SK-N-SH (cell line): ENCODE results near the gene PYGB. TPM values are rescaled to one million over a fixed set of nuclear protein-coding genes. Genes with fewer than 3 reads are reported as not detected.

Experiments
- CTCF ChIA-PET: fragments of 300-600, 350-600 bp; formaldehyde crosslinking; extraction: SDS; loops from one replicate; lab custom pipeline; 2021; lab: Yijun Ruan, JAX
- POLR2A ChIA-PET: fragments of 350-600 bp; sonication (Branson Sonifier 250); formaldehyde crosslinking; extraction: SDS; loops from one replicate; lab custom pipeline; 2020; ENCODE audit warnings: antibody characterized with exemption, inconsistent platforms; lab: Yijun Ruan, JAX
- DNase-seq: peaks from one replicate; pipeline ENCODE4 v3.0.0; 2012
- H2AFZ ChIP-seq: fragments of 200-600 bp; sonication (generic); 2 replicates; pipeline ENCODE4 v1.8.1; 2016; ENCODE audit warnings: antibody characterized with exemption, mild to moderate bottlenecking, low read depth
- H3F3A ChIP-seq: fragments of 200-600 bp; sonication (generic); replicated peaks from 2 replicates; pipeline ENCODE3; 2016; ENCODE audit warnings: antibody characterized with exemption, mild to moderate bottlenecking; ENCODE audit not compliant: insufficient read depth
- H3K27ac ChIP-seq, 2 experiments: fragments of 200-500 bp in 1 of 2; fragments of 200-600 bp in 1 of 2; sonication (Bioruptor generic) in 1 of 2; sonication (generic), shearing (Covaris generic) in 1 of 2; 2 replicates each; pipeline versions ENCODE4 v1.5.1 to v1.6.1; 2014 to 2016; ENCODE audit warnings: low read depth in 2 of 2, inconsistent platforms in 1 of 2, low read length in 1 of 2, mild to moderate bottlenecking in 1 of 2, mixed read lengths in 1 of 2
- H3K27me3 ChIP-seq: fragments of 200-600 bp; sonication (generic), shearing (Covaris generic); 2 replicates; pipeline ENCODE4 v1.6.1; 2016; ENCODE audit warnings: mixed run types; ENCODE audit not compliant: insufficient read depth
- H3K36me3 ChIP-seq, 2 experiments: fragments of 200-500 bp in 1 of 2; fragments of 200-600 bp in 1 of 2; sonication (Bioruptor generic) in 1 of 2; sonication (generic) in 1 of 2; replicated peaks in 1 of 2; 2 replicates each; pipeline versions ENCODE3 to v1.5.1; 2014 to 2016; ENCODE audit warnings: low read length in 1 of 2, mild to moderate bottlenecking in 1 of 2; ENCODE audit not compliant: insufficient read depth in 2 of 2, control insufficient read depth in 1 of 2
- H3K4me1 ChIP-seq, 2 experiments: fragments of 200-500 bp in 1 of 2; fragments of 200-600 bp in 1 of 2; sonication (Bioruptor generic) in 1 of 2; sonication (generic), shearing (Covaris generic) in 1 of 2; 2 replicates each; pipeline versions ENCODE4 v1.5.1 to v1.6.1; 2014 to 2016; ENCODE audit warnings: low read depth in 1 of 2, low read length in 1 of 2, mixed run types in 1 of 2; ENCODE audit not compliant: insufficient read depth in 2 of 2, control insufficient read depth in 1 of 2
- H3K4me2 ChIP-seq: fragments of 200-600 bp; sonication (generic), shearing (Covaris generic); 2 replicates; pipeline ENCODE4 v1.6.1; 2017; ENCODE audit warnings: mixed run types
- H3K4me3 ChIP-seq, 2 experiments: fragments of 200-500 bp in 1 of 2; fragments of 200-600 bp in 1 of 2; sonication (Bioruptor generic) in 1 of 2; sonication (generic), shearing (Covaris generic) in 1 of 2; 2 replicates each; pipeline versions ENCODE4 v1.5.1 to v1.8.1; 2014 to 2016; ENCODE audit warnings: low read depth in 2 of 2, inconsistent platforms in 1 of 2, low read length in 1 of 2, mild to moderate bottlenecking in 1 of 2, mixed read lengths in 1 of 2, moderate library complexity in 1 of 2
- H3K79me2 ChIP-seq: fragments of 200-600 bp; sonication (generic); 2 replicates; pipeline ENCODE4 v1.8.1; 2017; ENCODE audit warnings: mild to moderate bottlenecking; ENCODE audit not compliant: insufficient read depth
- H3K9ac ChIP-seq: fragments of 200-600 bp; sonication (generic); 2 replicates; pipeline ENCODE4 v1.6.1; 2017; ENCODE audit warnings: mixed run types
- H3K9me2 ChIP-seq: fragments of 200-600 bp; sonication (generic); 2 replicates; pipeline ENCODE4 v1.6.1; 2017; ENCODE audit warnings: mixed run types
- H3K9me3 ChIP-seq: fragments of 200-600 bp; sonication (generic); 2 replicates; pipeline ENCODE4 v1.6.1; 2017; ENCODE audit warnings: mixed run types, mild to moderate bottlenecking, moderate library complexity
- H4K20me1 ChIP-seq: fragments of 200-600 bp; sonication (generic); 2 replicates; pipeline ENCODE4 v1.6.1; 2017; ENCODE audit warnings: mild to moderate bottlenecking, mixed run types; ENCODE audit not compliant: insufficient read depth
- ELF1 ChIP-seq: IDR thresholded peaks from 2 replicates; pipeline ENCODE4 v1.4.0; 2012
- FOSL2 ChIP-seq: IDR thresholded peaks from 2 replicates; pipeline ENCODE4 v1.4.0; 2012; ENCODE audit warnings: low read depth, mild to moderate bottlenecking, moderate library complexity, borderline replicate concordance
- FOXM1 ChIP-seq: IDR thresholded peaks from 2 replicates; pipeline ENCODE4 v1.4.0; 2012; ENCODE audit warnings: low read depth, mild to moderate bottlenecking
- GABPA ChIP-seq: IDR thresholded peaks from 2 replicates; pipeline ENCODE4 v1.4.0; 2012; ENCODE audit warnings: low read depth, mild to moderate bottlenecking
- JUND ChIP-seq: IDR thresholded peaks from 2 replicates; pipeline ENCODE4 v1.4.0; 2012
- MXI1 ChIP-seq: IDR thresholded peaks from 2 replicates; pipeline ENCODE4 v1.6.1; 2012; ENCODE audit warnings: mild to moderate bottlenecking, low read depth, low read length, improper control_type of control experiment
- RCOR1 ChIP-seq: fragments of 150-350 bp; IDR thresholded peaks from 2 replicates; pipeline ENCODE4 v1.6.1; 2017; ENCODE audit warnings: antibody characterized with exemption, low read length
- TCF12 ChIP-seq: IDR thresholded peaks from 2 replicates; pipeline ENCODE4 v1.4.0; 2012
- WGBS: methylation state at CpG from one replicate; pipeline ENCODE4 v1.1.6; 2017; ENCODE audit warnings: low lambda C conversion rate; 5-methylcytosine and 5-hydroxymethylcytosine counted together
- polyA plus RNA-seq, 3 experiments: library from polyadenylated mRNA; depleted of rRNA; stranded (reverse); fragments of >200 nt; gene quantifications; 2 replicates each; pipeline ENCODE4 v1.2.3, GENCODE V29; 2012
- TF ChIP-seq, protein P1 (sequence below): IDR thresholded peaks from 2 replicates; pipeline ENCODE4 v1.4.0; 2012; ENCODE audit warnings: low read depth
- TF ChIP-seq, protein P2 (sequence below): IDR thresholded peaks from 2 replicates; pipeline ENCODE4; 2012
- TF ChIP-seq, protein P3 (sequence below): fragments of 150-350 bp; IDR thresholded peaks from 2 replicates; pipeline ENCODE4 v1.6.1; 2017; ENCODE audit warnings: antibody characterized with exemption, low read length, low read depth, borderline replicate concordance
- TF ChIP-seq, protein P4 (sequence below): fragments of 200-600 bp; sonication (generic); IDR thresholded peaks from 2 replicates; pipeline ENCODE4 v1.6.1; 2017; ENCODE audit warnings: antibody characterized with exemption, mild to moderate bottlenecking, moderate library complexity
- TF ChIP-seq, protein P5 (sequence below): IDR thresholded peaks from 2 replicates; pipeline ENCODE4 v1.6.1; 2012; ENCODE audit warnings: mild to moderate bottlenecking, low read depth, low read length, moderate library complexity

PYGB gene
- polyA plus RNA-seq, 1 of the 3 experiments (the other 2 are of a cell fraction): 35.8 TPM

DNA sequence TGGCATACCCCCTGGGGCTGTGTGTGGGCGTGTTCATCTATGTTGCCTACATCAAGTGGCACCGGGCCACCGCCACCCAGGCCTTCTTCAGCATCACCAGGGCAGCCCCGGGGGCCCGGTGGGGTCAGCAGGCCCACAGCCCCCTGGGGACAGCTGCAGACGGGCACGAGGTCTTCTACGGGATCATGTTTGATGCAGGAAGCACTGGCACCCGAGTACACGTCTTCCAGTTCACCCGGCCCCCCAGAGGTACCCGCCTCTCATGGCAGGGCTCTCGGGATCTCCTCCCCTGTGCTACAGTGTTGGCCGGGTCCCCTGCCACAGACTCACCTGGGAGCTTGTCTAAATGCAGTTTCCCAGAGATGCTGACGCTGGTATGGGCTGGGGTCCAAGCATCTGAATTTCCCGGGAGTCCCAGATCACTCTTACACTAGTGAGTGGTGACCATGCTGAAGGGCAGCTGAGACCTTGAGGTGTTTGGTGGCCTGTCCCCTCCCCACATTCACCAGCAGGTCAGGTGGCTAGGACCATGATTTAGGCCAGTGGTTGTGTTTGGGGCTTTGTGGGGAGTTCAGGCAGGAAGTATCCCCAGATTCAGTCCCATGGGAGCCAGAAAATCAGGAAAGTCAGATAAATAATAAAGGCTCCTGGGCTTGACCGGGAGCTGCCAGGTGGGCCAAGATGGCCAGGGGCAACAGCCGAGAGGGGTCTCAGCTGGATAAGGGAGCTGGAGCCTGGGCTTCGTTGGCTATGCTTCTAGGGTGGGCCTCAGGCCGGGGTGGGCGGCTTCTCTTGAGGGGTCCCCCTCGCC is 40.5 kb upstream of the PYGB start:
- H3K27me3 ChIP-seq: no peaks in the 10 kb centered on the region
- no peaks in the 10 kb centered on the region for H3K4me1 ChIP-seq
- H3K4me2 ChIP-seq: no peak overlapping the region
- 98% methylated on average over 7 of the region's 22 CpGs for WGBS
- peaks cover 6 to 24% of the 10 kb centered on the region in 2 experiments for H3K36me3 ChIP-seq
- ChIA-PET POLR2A (no interaction called here), CTCF (interaction anchor here (1.1 to 1.3 kb wide), 2 partner anchors 37 to 40 kb away, joined by 3 to 4 read pairs; no protein-coding TSS in a partner anchor)
- no peaks in the 10 kb centered on the region for H3K9me2 ChIP-seq
- H3K79me2 ChIP-seq: peaks cover 40% of the 10 kb centered on the region
- TF ChIP-seq ELF1: no peak
- no peak for TF ChIP-seq FOXM1
- TF ChIP-seq JUND: no peak
- no peak for TF ChIP-seq RCOR1
- TF ChIP-seq, protein P1, sequence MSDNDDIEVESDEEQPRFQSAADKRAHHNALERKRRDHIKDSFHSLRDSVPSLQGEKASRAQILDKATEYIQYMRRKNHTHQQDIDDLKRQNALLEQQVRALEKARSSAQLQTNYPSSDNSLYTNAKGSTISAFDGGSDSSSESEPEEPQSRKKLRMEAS: no peak
- H4K20me1 ChIP-seq: no peaks in the 10 kb centered on the region
- H3K4me3 ChIP-seq: no peak overlapping the region
- DNase-seq: peak; percentile 20
- H3F3A ChIP-seq: peaks cover 3% of the 10 kb centered on the region
- H3K9ac ChIP-seq: no peak overlapping the region
- H2AFZ ChIP-seq: no peak overlapping the region
- H3K9me3 ChIP-seq: no peaks in the 10 kb centered on the region
- H3K27ac ChIP-seq: no peak overlapping the region

DNA sequence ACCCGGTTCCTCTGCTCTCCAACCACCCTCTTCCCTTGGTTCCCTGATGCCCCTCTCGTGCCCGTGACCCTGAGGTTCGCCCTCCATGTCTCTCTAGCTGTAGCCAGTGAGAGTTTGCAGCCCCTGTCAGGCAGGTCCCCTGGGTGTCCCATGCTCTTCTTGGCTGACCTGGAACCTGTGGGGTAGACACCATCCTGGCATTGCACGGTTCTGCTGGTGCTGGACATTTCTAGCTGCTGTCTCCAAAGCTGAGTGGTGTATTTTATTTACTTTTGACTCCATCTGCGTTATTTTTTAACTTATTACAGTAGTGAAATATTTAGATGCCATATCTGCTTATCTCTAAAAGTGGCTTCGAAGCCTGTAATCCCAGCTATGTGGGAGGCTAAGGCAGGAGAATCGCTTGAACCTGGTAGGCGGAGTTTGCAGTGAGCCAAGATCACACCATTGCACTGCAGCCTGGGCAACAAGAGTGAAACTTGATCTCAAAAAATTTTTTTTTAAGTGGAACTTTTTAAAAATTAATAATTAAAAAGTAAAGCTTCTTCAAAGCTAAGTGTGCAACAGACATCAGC is 39.8 kb upstream of the PYGB start:
- TF ChIP-seq, protein P2, sequence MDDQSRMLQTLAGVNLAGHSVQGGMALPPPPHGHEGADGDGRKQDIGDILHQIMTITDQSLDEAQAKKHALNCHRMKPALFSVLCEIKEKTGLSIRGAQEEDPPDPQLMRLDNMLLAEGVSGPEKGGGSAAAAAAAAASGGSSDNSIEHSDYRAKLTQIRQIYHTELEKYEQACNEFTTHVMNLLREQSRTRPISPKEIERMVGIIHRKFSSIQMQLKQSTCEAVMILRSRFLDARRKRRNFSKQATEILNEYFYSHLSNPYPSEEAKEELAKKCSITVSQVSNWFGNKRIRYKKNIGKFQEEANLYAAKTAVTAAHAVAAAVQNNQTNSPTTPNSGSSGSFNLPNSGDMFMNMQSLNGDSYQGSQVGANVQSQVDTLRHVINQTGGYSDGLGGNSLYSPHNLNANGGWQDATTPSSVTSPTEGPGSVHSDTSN: no peak
- TF ChIP-seq, protein P3, sequence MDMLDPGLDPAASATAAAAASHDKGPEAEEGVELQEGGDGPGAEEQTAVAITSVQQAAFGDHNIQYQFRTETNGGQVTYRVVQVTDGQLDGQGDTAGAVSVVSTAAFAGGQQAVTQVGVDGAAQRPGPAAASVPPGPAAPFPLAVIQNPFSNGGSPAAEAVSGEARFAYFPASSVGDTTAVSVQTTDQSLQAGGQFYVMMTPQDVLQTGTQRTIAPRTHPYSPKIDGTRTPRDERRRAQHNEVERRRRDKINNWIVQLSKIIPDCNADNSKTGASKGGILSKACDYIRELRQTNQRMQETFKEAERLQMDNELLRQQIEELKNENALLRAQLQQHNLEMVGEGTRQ: no peak
- TF ChIP-seq, all 33 proteins: peak for 0
- Histone ChIP-seq H4K20me1 (no peaks in the 10 kb centered on the region), H3K27ac (no peak overlapping the region), H3K79me2 (peaks cover 33% of the 10 kb centered on the region), H3K27me3 (no peaks in the 10 kb centered on the region), H3K4me2 (no peak overlapping the region), H3K9ac (no peak overlapping the region), H3K36me3 (peaks cover 6 to 21% of the 10 kb centered on the region in 2 experiments), H3K4me1 (no peaks in the 10 kb centered on the region), H3F3A (peaks cover 3% of the 10 kb centered on the region), H3K9me3 (no peaks in the 10 kb centered on the region), H3K4me3 (no peak overlapping the region), H2AFZ (no peak overlapping the region), H3K9me2 (no peaks in the 10 kb centered on the region)
- DNase-seq: no peak
- CTCF ChIA-PET: interaction anchor here (1.1 to 1.3 kb wide), 2 partner anchors 36 to 39 kb away, joined by 3 to 4 read pairs; no protein-coding TSS in a partner anchor
- 87% methylated on average over 7 of the region's 9 CpGs for WGBS
- POLR2A ChIA-PET: no interaction called here

DNA sequence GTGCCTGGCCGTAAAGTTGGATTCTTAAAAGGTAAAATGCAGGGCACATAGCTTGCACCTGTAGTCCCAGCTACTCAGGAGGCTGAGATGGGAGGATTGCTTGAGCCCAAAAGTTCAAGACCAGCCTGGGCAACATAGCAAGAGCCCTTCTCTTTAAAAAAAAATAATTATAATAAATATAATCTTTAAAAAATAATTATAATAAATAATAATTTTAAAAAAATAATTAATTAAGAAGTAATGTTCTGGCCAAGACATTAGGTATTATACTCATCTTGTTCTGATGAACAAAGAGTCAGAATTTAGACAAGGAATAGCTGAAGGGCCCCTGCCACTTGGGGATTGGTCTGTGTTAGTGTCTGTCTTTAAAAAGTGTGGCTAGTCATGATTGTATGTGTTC is 38.5 kb upstream of the PYGB start:
- ChIA-PET POLR2A (interaction anchor here (0.7 kb wide), 1 partner anchor 87 kb away, joined by 3 read pairs; no protein-coding TSS in a partner anchor), CTCF (no interaction called here)
- Histone ChIP-seq H2AFZ (no peak overlapping the region), H3K9ac (no peak overlapping the region), H3K79me2 (peaks cover 20% of the 10 kb centered on the region), H3K4me3 (no peak overlapping the region), H4K20me1 (no peaks in the 10 kb centered on the region), H3K4me1 (no peaks in the 10 kb centered on the region), H3K9me3 (no peaks in the 10 kb centered on the region), H3K27ac (no peak overlapping the region), H3K27me3 (no peaks in the 10 kb centered on the region), H3K36me3 (peaks cover 10 to 27% of the 10 kb centered on the region in 2 experiments), H3F3A (no peaks in the 10 kb centered on the region), H3K4me2 (no peak overlapping the region), H3K9me2 (no peaks in the 10 kb centered on the region)
- WGBS: 94% methylated on average over 1 of the region's 1 CpG
- DNase-seq: no peak
- no peak for TF ChIP-seq TCF12
- TF ChIP-seq, protein P4, sequence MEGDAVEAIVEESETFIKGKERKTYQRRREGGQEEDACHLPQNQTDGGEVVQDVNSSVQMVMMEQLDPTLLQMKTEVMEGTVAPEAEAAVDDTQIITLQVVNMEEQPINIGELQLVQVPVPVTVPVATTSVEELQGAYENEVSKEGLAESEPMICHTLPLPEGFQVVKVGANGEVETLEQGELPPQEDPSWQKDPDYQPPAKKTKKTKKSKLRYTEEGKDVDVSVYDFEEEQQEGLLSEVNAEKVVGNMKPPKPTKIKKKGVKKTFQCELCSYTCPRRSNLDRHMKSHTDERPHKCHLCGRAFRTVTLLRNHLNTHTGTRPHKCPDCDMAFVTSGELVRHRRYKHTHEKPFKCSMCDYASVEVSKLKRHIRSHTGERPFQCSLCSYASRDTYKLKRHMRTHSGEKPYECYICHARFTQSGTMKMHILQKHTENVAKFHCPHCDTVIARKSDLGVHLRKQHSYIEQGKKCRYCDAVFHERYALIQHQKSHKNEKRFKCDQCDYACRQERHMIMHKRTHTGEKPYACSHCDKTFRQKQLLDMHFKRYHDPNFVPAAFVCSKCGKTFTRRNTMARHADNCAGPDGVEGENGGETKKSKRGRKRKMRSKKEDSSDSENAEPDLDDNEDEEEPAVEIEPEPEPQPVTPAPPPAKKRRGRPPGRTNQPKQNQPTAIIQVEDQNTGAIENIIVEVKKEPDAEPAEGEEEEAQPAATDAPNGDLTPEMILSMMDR: no peak
- TF ChIP-seq, protein P5, sequence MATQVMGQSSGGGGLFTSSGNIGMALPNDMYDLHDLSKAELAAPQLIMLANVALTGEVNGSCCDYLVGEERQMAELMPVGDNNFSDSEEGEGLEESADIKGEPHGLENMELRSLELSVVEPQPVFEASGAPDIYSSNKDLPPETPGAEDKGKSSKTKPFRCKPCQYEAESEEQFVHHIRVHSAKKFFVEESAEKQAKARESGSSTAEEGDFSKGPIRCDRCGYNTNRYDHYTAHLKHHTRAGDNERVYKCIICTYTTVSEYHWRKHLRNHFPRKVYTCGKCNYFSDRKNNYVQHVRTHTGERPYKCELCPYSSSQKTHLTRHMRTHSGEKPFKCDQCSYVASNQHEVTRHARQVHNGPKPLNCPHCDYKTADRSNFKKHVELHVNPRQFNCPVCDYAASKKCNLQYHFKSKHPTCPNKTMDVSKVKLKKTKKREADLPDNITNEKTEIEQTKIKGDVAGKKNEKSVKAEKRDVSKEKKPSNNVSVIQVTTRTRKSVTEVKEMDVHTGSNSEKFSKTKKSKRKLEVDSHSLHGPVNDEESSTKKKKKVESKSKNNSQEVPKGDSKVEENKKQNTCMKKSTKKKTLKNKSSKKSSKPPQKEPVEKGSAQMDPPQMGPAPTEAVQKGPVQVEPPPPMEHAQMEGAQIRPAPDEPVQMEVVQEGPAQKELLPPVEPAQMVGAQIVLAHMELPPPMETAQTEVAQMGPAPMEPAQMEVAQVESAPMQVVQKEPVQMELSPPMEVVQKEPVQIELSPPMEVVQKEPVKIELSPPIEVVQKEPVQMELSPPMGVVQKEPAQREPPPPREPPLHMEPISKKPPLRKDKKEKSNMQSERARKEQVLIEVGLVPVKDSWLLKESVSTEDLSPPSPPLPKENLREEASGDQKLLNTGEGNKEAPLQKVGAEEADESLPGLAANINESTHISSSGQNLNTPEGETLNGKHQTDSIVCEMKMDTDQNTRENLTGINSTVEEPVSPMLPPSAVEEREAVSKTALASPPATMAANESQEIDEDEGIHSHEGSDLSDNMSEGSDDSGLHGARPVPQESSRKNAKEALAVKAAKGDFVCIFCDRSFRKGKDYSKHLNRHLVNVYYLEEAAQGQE: no peak
- no peak for TF ChIP-seq FOSL2
- TF ChIP-seq GABPA: no peak
- no peak for TF ChIP-seq MXI1
